OCI-LY1 (cell line): ENCODE data around the gene PSPC1.

ENCODE experiments used
- EZH2 ChIP-seq: fragments of 200-600 bp; sonication (generic), shearing (Covaris generic); IDR thresholded peaks from 2 replicates; pipeline ENCODE4 v1.8.0; 2017; ENCODE audit warnings: borderline replicate concordance, mixed run types, mild to moderate bottlenecking, antibody characterized with exemption, low read length, moderate library complexity, mixed read lengths
- TF ChIP-seq, protein P1 (sequence below): fragments of 200-600 bp; sonication (generic), shearing (Covaris generic); IDR thresholded peaks from 2 replicates; pipeline ENCODE4 v1.5.1; 2017; ENCODE audit warnings: mild to moderate bottlenecking, antibody characterized with exemption, low read length, moderate library complexity, mixed read lengths

DNA sequence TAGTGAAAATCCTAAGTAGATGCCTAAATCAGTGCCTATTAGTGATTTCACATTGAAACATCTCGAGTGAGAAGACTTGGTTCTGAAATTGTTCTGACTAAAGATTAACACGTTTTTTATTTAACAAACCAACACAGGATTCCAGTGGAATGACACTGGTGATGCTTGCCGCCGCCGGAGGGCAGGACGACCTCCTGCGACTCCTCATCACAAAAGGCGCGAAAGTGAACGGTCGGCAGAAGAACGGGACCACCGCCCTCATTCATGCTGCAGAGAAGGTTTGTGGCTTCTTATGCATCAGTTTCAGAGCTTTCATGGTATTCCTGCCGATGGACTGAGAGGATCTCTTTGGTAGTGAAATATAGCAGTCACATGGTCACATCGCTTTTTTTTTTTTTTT is 121.2 kb downstream of the PSPC1 start:
- TF ChIP-seq, protein P1, sequence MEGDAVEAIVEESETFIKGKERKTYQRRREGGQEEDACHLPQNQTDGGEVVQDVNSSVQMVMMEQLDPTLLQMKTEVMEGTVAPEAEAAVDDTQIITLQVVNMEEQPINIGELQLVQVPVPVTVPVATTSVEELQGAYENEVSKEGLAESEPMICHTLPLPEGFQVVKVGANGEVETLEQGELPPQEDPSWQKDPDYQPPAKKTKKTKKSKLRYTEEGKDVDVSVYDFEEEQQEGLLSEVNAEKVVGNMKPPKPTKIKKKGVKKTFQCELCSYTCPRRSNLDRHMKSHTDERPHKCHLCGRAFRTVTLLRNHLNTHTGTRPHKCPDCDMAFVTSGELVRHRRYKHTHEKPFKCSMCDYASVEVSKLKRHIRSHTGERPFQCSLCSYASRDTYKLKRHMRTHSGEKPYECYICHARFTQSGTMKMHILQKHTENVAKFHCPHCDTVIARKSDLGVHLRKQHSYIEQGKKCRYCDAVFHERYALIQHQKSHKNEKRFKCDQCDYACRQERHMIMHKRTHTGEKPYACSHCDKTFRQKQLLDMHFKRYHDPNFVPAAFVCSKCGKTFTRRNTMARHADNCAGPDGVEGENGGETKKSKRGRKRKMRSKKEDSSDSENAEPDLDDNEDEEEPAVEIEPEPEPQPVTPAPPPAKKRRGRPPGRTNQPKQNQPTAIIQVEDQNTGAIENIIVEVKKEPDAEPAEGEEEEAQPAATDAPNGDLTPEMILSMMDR = no peak
- TF ChIP-seq EZH2 = no peak
